A673 (cell line): ENCODE measurements around the gene MAPK8.

ENCODE experiments used
- CTCF ChIP-seq: fragments of 300-800, 200-600 bp; sonication (generic); conservative IDR thresholded peaks from 2 replicates; pipeline ENCODE4 v1.5.1; 2017; ENCODE audit warnings: low read depth, mild to moderate bottlenecking, antibody characterized with exemption, low read length, moderate library complexity, mixed read lengths
- EZH2 ChIP-seq: fragments of 200-600 bp; sonication (generic); IDR thresholded peaks from 2 replicates; pipeline ENCODE4 v1.6.1; 2017; ENCODE audit warnings: borderline replicate concordance, low read depth, mild to moderate bottlenecking, mixed read lengths, antibody characterized with exemption, low read length; ENCODE audit not compliant: poor library complexity, severe bottlenecking

GRCh38 chr10:48369501-48369900, 63.0 kb downstream of the MAPK8 start:
- no peak for TF ChIP-seq CTCF
- TF ChIP-seq EZH2 = no peak
